Measurements from ENCODE around the gene PCBP2.

GRCh38 chr12:53461591-53461990 is 9.7 kb downstream of the PCBP2 start:
- TF ChIP-seq ZFX (IDR thresholded peaks at IDR 0.05) (no peak), ELF1 (IDR thresholded peaks at IDR 0.05; ENCODE audit: borderline replicate concordance, low read depth) (no peak), EZH2 (IDR thresholded peaks at IDR 0.05) (no peak), REST (IDR thresholded peaks at IDR 0.05; ENCODE audit: low read depth) (no peak), CTCF (IDR thresholded peaks at IDR 0.05 in 2 of 3, conservative IDR thresholded peaks at IDR 0.05 in 1 of 3; ENCODE audit: borderline replicate concordance in 1 of 3, insufficient read depth in 1 of 3, low read depth in 2 of 3, low read length in 2 of 3) (no peak), POLR2A (IDR thresholded peaks at IDR 0.05; ENCODE audit: borderline replicate concordance, extremely low read depth, insufficient read depth, insufficient read length) (no peak), RAD21 (IDR thresholded peaks at IDR 0.05; ENCODE audit: low read depth) (no peak)
